ENCODE data around the gene KIRREL3. TPM values are rescaled to one million over a fixed set of nuclear protein-coding genes. Genes with fewer than 3 reads are reported as not detected.

Gene KIRREL3
- total and polyA plus RNA-seq, 2 of the 8 experiments (the other 6 are each of a cell fraction or from before 2014, with no cell fraction given) = 0.29 to 0.32 TPM

- Histone ChIP-seq H2BK15ac (ENCODE audit: low read length) (no peak overlapping the region), H4K5ac (ENCODE audit: insufficient read length, low read depth, low read length) (no peak overlapping the region), H3K18ac (ENCODE audit: extremely low read depth, low read length) (no peak overlapping the region), H4K91ac (replicated peaks; ENCODE audit: insufficient read length, low read length) (no peak overlapping the region), H3K9me3 (ENCODE audit: insufficient read depth in 2 of 2, low read depth in 1 of 2, low read length in 1 of 2) (no peaks in the 10 kb centered on the region), H4K8ac (ENCODE audit: extremely low read depth, insufficient read depth, low read length) (no peak overlapping the region), H2BK5ac (ENCODE audit: low read depth, low read length) (no peak overlapping the region), H3K56ac (replicated peaks; ENCODE audit: insufficient read length, low read depth, low read length) (no peak overlapping the region), H3K4me1 (replicated peaks in 1 of 4; ENCODE audit: control insufficient read depth in 3 of 4, insufficient read depth in 4 of 4, low read length in 3 of 4) (no peaks in the 10 kb centered on the region), H3K23ac (ENCODE audit: insufficient read length) (no peak overlapping the region), H4K20me1 (replicated peaks in 1 of 2; ENCODE audit: control insufficient read depth in 1 of 2, insufficient read depth in 2 of 2, low read length in 2 of 2) (no peaks in the 10 kb centered on the region), H3K27ac (ENCODE audit: low read depth, low read length) (no peak overlapping the region), H2AK5ac (ENCODE audit: low read depth, low read length) (no peak overlapping the region), H3K14ac (ENCODE audit: insufficient read length) (no peak overlapping the region), H2BK20ac (ENCODE audit: low read length) (no peak overlapping the region), H3K9ac (replicated peaks in 1 of 4; ENCODE audit: extremely low read depth in 1 of 4, low read depth in 3 of 4, low read length in 3 of 4) (no peak overlapping the region), H3K79me1 (ENCODE audit: low read depth, low read length) (no peaks in the 10 kb centered on the region), H3K79me2 (ENCODE audit: control insufficient read depth in 1 of 2, insufficient read depth in 2 of 2, low read length in 2 of 2) (no peaks in the 10 kb centered on the region), H3K4ac (replicated peaks; ENCODE audit: insufficient read length, low read depth, low read length) (no peak overlapping the region), H3K27me3 (replicated peaks in 1 of 4; ENCODE audit: control insufficient read depth in 3 of 4, extremely low read depth in 1 of 4, insufficient read depth in 3 of 4, low read length in 3 of 4) (no peaks in the 10 kb centered on the region), H2BK12ac (ENCODE audit: low read depth, low read length) (no peak overlapping the region), H3K23me2 (ENCODE audit: low read depth, low read length) (no peaks in the 10 kb centered on the region), H3K36me3 (ENCODE audit: control insufficient read depth in 2 of 4, insufficient read depth in 4 of 4, low read length in 3 of 4) (no peaks in the 10 kb centered on the region), H2AFZ (ENCODE audit: low read length) (no peak overlapping the region), H3K4me3 (ENCODE audit: extremely low read depth in 1 of 4, insufficient read depth in 2 of 4, low read depth in 3 of 4, low read length in 4 of 4) (no peak overlapping the region), H3K4me2 (ENCODE audit: insufficient read depth in 1 of 2, low read depth in 2 of 2, low read length in 2 of 2) (no peak overlapping the region), H2BK120ac (replicated peaks; ENCODE audit: low read depth, low read length) (no peak overlapping the region)
- DNase-seq (ENCODE audit: low read depth in 1 of 2, low spot score in 2 of 2) = no peak
- TF ChIP-seq GTF2F1 (IDR thresholded peaks at IDR 0.05; ENCODE audit: borderline replicate concordance, low read depth, low read length) = no peak
- TF ChIP-seq PHF8 (conservative IDR thresholded peaks at IDR 0.05; ENCODE audit: low read depth, low read length) = no peak
- TF ChIP-seq POLR2A (IDR thresholded peaks at IDR 0.05; ENCODE audit: control extremely low read depth in 1 of 2, low read depth in 2 of 2, low read length in 2 of 2) = no peak
- TF ChIP-seq JUN (IDR thresholded peaks at IDR 0.05; ENCODE audit: low read depth, low read length) = no peak
- no peak for TF ChIP-seq BRCA1 (IDR thresholded peaks at IDR 0.05; ENCODE audit: low read depth, low read length)
- no peak for TF ChIP-seq SIN3A (conservative IDR thresholded peaks at IDR 0.05 in 1 of 2, IDR thresholded peaks at IDR 0.05 in 1 of 2; ENCODE audit: low read depth in 1 of 2, low read length in 2 of 2)
- TF ChIP-seq JUND (IDR thresholded peaks at IDR 0.05; ENCODE audit: low read length) = no peak
- no peak for TF ChIP-seq CEBPB (IDR thresholded peaks at IDR 0.05; ENCODE audit: low read depth, low read length)
- no peak for TF ChIP-seq CHD1 (IDR thresholded peaks at IDR 0.05; ENCODE audit: low read depth, low read length)
- no peak for TF ChIP-seq SIX5 (IDR thresholded peaks at IDR 0.05; ENCODE audit: low read depth, low read length)
- no peak for TF ChIP-seq SRF (IDR thresholded peaks at IDR 0.05; ENCODE audit: low read depth, low read length)
- ChIA-PET POLR2A (ENCODE audit: partially characterized antibody) (no interaction called here), CTCF (ENCODE audit: partially characterized antibody) (interaction anchor here (0.8 to 1.6 kb wide), 3 partner anchors 16 to 232 kb away, joined by 3 to 4 read pairs (median 3); no protein-coding TSS in a partner anchor)
- 91% methylated on average over 5 of the region's 5 CpGs; no CpG with 5 or more reads in 1 of the 2 experiments for WGBS, 2 experiments (ENCODE audit: extremely low coverage in 1 of 2, insufficient coverage in 1 of 2, insufficient read length in 1 of 2, insufficient replicate concordance in 2 of 2, low coverage in 1 of 2, low lambda C conversion rate in 2 of 2, missing lambda C conversion rate in 1 of 2)
- no peak for FAIRE-seq
Observed at GRCh38 chr11:126843096-126843495, 157.5 kb downstream of the KIRREL3 start.

Measured in H1 (cell line).